Transverse colon (tissue), 4 donors: ENCODE results near the gene MAP3K3. TPM values are rescaled to one million over a fixed set of nuclear protein-coding genes. Genes with fewer than 3 reads are reported as not detected.
"Not testable (repeated sequence)": the region's sequence is repeated elsewhere in the genome, so short reads cannot be mapped to it uniquely, and the experiment has no call there.

Source experiments
- DNase-seq: peaks from one replicate; pipeline ENCODE4 v3.0.0-alpha.2; 2019
- H3K27ac ChIP-seq, 4 donors: fragments of 200-600 bp; sonication (generic); 2 replicates each; pipeline ENCODE4 v1.5.1; 2016 to 2018; ENCODE audit warnings: inconsistent platforms in 4 of 4
- H3K27me3 ChIP-seq: fragments of 200-600 bp; sonication (generic); 2 replicates; pipeline ENCODE4 v1.5.1; 2017; ENCODE audit warnings: inconsistent platforms
- H3K36me3 ChIP-seq, 4 donors: fragments of 200-600 bp; sonication (generic); 2 replicates each; pipeline ENCODE4 v1.5.1; 2017 to 2019; ENCODE audit warnings: inconsistent platforms in 4 of 4
- H3K4me1 ChIP-seq, 4 donors: fragments of 200-600 bp; sonication (generic); 2 replicates each; pipeline ENCODE4 v1.5.1; 2017 to 2020; ENCODE audit warnings: inconsistent platforms in 4 of 4
- H3K4me3 ChIP-seq, 4 donors: fragments of 200-600 bp; sonication (generic); 1 replicate in 1 of 4; 2 replicates in 3 of 4; pipeline versions ENCODE4 v1.5.1 to v1.6.1; 2017 to 2019; ENCODE audit warnings: inconsistent platforms in 4 of 4
- H3K9me3 ChIP-seq, 2 donors: fragments of 200-600 bp; sonication (generic); 2 replicates each; pipeline ENCODE4 v1.5.1; 2017 to 2019; ENCODE audit warnings: inconsistent platforms in 2 of 2
- EP300 ChIP-seq: sonication (generic); formaldehyde crosslinking; IDR thresholded peaks from one replicate; pipeline ENCODE4 v1.6.1; 2017; ENCODE audit warnings: antibody characterized with exemption, low read depth
- POLR2A ChIP-seq: fragments of 450-650 bp; IDR thresholded peaks from one replicate; pipeline ENCODE4 v1.6.1; 2016; ENCODE audit warnings: antibody characterized with exemption, mild to moderate bottlenecking, moderate library complexity
- POLR2AphosphoS5 ChIP-seq, 3 donors: sonication (generic); formaldehyde crosslinking; IDR thresholded peaks; one replicate each; pipeline ENCODE4 v1.6.1; 2016; ENCODE audit warnings: antibody characterized with exemption in 3 of 3
- WGBS, 2 donors: methylation state at CpG; one replicate each; pipeline ENCODE4 v1.1.5; 2018; ENCODE audit warnings: low coverage in 1 of 2; 5-methylcytosine and 5-hydroxymethylcytosine counted together
- in situ Hi-C, 4 donors: fragments of 200-750 bp; cut with MboI; loops; one replicate each; pipeline versions ENCODE4 v1.15.0 to v1.15.1; 2017; ENCODE audit warnings: low sequenced_read_pairs in 3 of 4, low pct_ligation_motif_present in 1 of 4, low pct_unique_long_range_greater_than_20kb in 1 of 4
- intact Hi-C: fragments of 100-400 bp; cut with DNase I; formaldehyde crosslinking; loops from one replicate; pipeline ENCODE4 v1.15.1; 2023; ENCODE audit warnings: low total_unique reads
- total RNA-seq, 4 donors: library from RNA; depleted of rRNA; stranded (reverse); fragments of >200 nt; gene quantifications; one replicate each; pipeline ENCODE4 v1.1.0, GENCODE V29; 2016
- TF ChIP-seq, protein P1 (sequence below), 5 experiments: fragments of 200-600 bp in 3 of 5; fragments of 450-650 bp in 2 of 5; sonication (generic) in 3 of 5; IDR thresholded peaks; 1 replicate in 2 of 5; 2 replicates in 3 of 5; pipeline ENCODE4 v1.5.1; 2016 to 2017; ENCODE audit warnings: antibody characterized with exemption in 5 of 5, inconsistent platforms in 3 of 5, mild to moderate bottlenecking in 2 of 5, moderate library complexity in 1 of 5

MAP3K3 gene
- total RNA-seq, 4 donors from 2014 or later, result 15.7 to 32.1 (median 24.7) TPM

DNA sequence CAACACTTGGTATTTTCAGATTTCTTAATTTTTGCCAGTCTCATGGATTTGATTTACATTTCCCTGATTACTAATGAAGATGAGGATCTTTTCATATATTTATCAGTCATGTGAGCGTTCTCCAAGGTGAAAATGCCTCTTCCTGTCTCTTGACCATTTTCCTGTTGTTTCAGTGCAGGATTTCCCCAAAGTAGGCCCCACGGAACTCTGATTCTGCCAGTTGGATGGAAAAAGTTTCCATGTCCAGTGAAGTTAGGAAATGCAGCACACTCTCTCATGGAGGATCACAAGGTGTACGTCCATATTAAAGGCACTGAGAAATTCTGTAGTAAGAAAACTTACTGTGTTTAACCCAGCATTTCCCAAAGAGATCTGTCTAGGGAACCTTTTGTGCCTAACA is 94.2 kb downstream of the MAP3K3 start:
- 85 to 94% methylated on average over 3 of the region's 3 CpGs for WGBS, 2 donors
- H3K36me3 ChIP-seq, result peaks cover 0 to 30% (median 0%) of the 10 kb centered on the region in 4 donors
- intact Hi-C loops, result no loop called here
- H3K4me3 ChIP-seq, result no peak overlapping the region
- H3K9me3 ChIP-seq, result no peaks in the 10 kb centered on the region
- H3K4me1 ChIP-seq, result no peaks in the 10 kb centered on the region
- H3K27me3 ChIP-seq, result no peaks in the 10 kb centered on the region
- no peak overlapping the region for H3K27ac ChIP-seq
- in situ Hi-C loops, result no loop called here
- TF ChIP-seq EP300, result no peak
- TF ChIP-seq POLR2A, result no peak
- TF ChIP-seq, protein P1, sequence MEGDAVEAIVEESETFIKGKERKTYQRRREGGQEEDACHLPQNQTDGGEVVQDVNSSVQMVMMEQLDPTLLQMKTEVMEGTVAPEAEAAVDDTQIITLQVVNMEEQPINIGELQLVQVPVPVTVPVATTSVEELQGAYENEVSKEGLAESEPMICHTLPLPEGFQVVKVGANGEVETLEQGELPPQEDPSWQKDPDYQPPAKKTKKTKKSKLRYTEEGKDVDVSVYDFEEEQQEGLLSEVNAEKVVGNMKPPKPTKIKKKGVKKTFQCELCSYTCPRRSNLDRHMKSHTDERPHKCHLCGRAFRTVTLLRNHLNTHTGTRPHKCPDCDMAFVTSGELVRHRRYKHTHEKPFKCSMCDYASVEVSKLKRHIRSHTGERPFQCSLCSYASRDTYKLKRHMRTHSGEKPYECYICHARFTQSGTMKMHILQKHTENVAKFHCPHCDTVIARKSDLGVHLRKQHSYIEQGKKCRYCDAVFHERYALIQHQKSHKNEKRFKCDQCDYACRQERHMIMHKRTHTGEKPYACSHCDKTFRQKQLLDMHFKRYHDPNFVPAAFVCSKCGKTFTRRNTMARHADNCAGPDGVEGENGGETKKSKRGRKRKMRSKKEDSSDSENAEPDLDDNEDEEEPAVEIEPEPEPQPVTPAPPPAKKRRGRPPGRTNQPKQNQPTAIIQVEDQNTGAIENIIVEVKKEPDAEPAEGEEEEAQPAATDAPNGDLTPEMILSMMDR (IDR thresholded peaks at IDR 0.05), result no peak
- TF ChIP-seq POLR2AphosphoS5 (IDR thresholded peaks at IDR 0.05), result no peak
- DNase-seq, result no peak

DNA sequence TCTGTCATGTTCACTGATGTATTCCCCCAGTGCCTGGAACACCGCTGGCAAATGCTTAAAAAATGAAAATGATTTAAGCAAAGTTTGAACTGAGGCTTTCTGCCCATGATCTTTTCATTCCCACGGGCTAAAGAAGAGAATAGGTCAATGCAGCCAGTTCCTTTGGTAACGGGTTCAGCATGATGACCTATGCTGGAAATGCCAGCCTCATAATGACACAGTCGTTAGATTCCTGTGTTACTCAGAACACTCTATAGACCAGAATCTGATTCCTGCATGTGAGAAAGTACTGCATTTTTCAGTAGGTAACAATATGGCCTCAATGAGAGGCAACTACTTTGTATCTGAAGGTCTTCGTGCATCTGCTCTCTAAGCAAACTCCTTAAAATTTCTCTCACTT is 96.8 kb downstream of the MAP3K3 start:
- Histone ChIP-seq H3K9me3 (no peaks in the 10 kb centered on the region), H3K27me3 (no peaks in the 10 kb centered on the region), H3K4me3 (no peak overlapping the region), H3K36me3 (peaks cover 0 to 7% (median 0%) of the 10 kb centered on the region in 4 donors), H3K4me1 (no peaks in the 10 kb centered on the region), H3K27ac (no peak overlapping the region)
- DNase-seq, result no peak
- intact Hi-C loops (no loop called here), in situ Hi-C loops (no loop called here)
- TF ChIP-seq, protein P1 (IDR thresholded peaks at IDR 0.05), result no peak
- TF ChIP-seq EP300, result no peak
- TF ChIP-seq POLR2A, result no peak
- TF ChIP-seq POLR2AphosphoS5 (IDR thresholded peaks at IDR 0.05), result no peak
- WGBS, 2 donors, result 90 to 93% methylated on average over 5 of the region's 5 CpGs

DNA sequence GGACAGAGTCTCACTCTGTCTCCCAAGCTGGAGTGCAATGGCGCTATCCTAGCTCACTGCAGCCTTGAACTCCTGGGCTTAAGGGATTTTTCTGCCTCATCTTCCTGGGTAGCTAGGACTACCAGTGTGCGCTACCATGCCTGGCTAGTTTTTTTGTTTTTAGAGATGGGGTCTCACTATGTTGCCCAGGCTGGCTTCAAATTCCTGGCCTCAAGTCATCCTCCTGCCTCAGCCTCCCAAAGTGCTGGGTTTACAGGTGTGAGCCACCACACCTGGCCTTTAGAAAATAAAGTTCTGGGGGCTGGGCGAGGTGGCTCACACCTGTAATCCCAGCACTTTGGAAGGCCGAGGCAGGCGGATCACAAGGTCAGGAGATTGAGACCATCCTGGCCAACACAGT is 98.0 kb downstream of the MAP3K3 start:
- H3K27ac ChIP-seq, H3K9me3 ChIP-seq, H3K4me3 ChIP-seq, H3K4me1 ChIP-seq, in situ Hi-C loops, intact Hi-C loops, H3K36me3 ChIP-seq, H3K27me3 ChIP-seq, DNase-seq: not testable (repeated sequence)
- WGBS, 2 donors, result 100% methylated on average over 5 of the region's 5 CpGs; no CpG with 5 or more reads in 1 of the 2 donors

DNA sequence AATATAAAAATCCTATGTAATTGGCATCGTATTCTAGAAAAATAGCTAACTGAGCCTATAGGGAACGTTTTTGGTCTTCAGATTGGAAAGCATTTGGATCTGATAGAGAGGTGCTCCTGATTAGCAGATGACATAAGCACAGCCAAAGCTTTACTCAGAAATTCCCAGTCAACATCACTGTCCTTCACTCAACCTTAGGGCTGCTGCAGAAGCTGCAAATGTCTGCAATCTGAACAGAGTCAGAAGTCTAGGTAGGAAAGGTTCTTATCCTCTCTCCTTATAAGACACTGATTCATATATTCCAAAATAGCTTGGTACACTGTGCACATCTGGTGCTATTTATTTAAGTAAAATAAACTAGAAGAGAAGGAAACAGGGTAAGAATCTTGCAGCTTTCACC is 100.2 kb downstream of the MAP3K3 start:
- WGBS, 2 donors, result 69 to 84% methylated on average over 2 of the region's 2 CpGs
- in situ Hi-C loops (no loop called here), intact Hi-C loops (no loop called here)
- DNase-seq, result no peak
- Histone ChIP-seq H3K4me3 (no peak overlapping the region), H3K9me3 (no peaks in the 10 kb centered on the region), H3K27me3 (no peaks in the 10 kb centered on the region), H3K36me3 (peaks cover 0 to 10% (median 0%) of the 10 kb centered on the region in 4 donors), H3K4me1 (no peaks in the 10 kb centered on the region), H3K27ac (no peak overlapping the region)
- TF ChIP-seq, protein P1 (IDR thresholded peaks at IDR 0.05), result no peak
- TF ChIP-seq POLR2A (no peak), EP300 (no peak), POLR2AphosphoS5 (IDR thresholded peaks at IDR 0.05) (no peak)

DNA sequence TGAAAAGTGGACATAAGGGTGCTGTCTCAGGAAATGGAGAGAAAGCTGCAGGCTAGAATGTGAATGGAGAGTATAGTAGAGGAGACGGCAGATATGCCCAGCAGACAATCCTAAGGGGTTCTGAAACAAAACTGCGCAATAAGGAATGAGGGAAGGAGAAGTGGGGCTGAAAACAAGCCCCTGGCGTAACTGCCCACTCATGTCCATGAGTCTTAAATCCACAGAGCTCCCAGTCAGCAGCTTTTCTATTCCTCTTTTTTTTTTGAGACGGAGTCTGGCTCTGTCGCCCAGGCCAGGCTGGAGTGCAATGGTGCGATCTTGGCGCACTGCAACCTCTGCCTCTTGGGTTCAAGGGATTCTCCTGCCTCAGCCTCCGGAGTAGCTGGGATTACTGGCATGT is 113.5 kb downstream of the MAP3K3 start:
- Histone ChIP-seq H3K9me3 (no peaks in the 10 kb centered on the region), H3K4me3 (no peak overlapping the region), H3K27me3 (no peaks in the 10 kb centered on the region), H3K36me3 (peaks cover 0 to 5% (median 0%) of the 10 kb centered on the region in 4 donors), H3K27ac (no peak overlapping the region), H3K4me1 (peaks cover 0 to 15% (median 6%) of the 10 kb centered on the region in 4 donors)
- 93 to 96% methylated on average over 5 to 8 of the region's 8 CpGs for WGBS, 2 donors
- DNase-seq, result no peak
- in situ Hi-C loops (no loop called here), intact Hi-C loops (no loop called here)
- TF ChIP-seq, protein P1 (IDR thresholded peaks at IDR 0.05), result no peak
- no peak for TF ChIP-seq POLR2AphosphoS5 (IDR thresholded peaks at IDR 0.05)
- no peak for TF ChIP-seq POLR2A
- TF ChIP-seq EP300, result no peak
